CD14-positive monocyte (primary cell): ENCODE data around the gene FBXO31. TPM values are rescaled to one million over a fixed set of nuclear protein-coding genes. Genes with fewer than 3 reads are reported as not detected.

Experiments used
- DNase-seq, 3 donors: peaks; one replicate each; pipeline ENCODE4 v3.0.0-alpha.2; 2011 to 2022
- H2AFZ ChIP-seq: 2 replicates; pipeline ENCODE4 v1.6.0; 2012; ENCODE audit warnings: mild to moderate bottlenecking, low read depth, low read length, inconsistent platforms; ENCODE audit not compliant: insufficient read depth, poor library complexity, severe bottlenecking
- H3K27ac ChIP-seq, 2 donors: 1 replicate in 1 of 2; 2 replicates in 1 of 2; pipeline ENCODE4 v1.5.1; 2012 to 2013; ENCODE audit warnings: low read length in 2 of 2, control low read depth in 1 of 2, inconsistent platforms in 1 of 2, low read depth in 1 of 2, mild to moderate bottlenecking in 1 of 2
- H3K27me3 ChIP-seq, 2 donors: one replicate each; pipeline versions ENCODE4 v1.6.0 to v1.6.1; 2011 to 2013; ENCODE audit warnings: low read length in 2 of 2; ENCODE audit not compliant: control insufficient read depth in 2 of 2, insufficient read depth in 2 of 2
- H3K36me3 ChIP-seq, 2 donors: replicated peaks in 1 of 2; 1 replicate in 1 of 2; 2 replicates in 1 of 2; pipeline versions ENCODE4 v1.5.1 to v1.6.1; 2012 to 2013; ENCODE audit warnings: low read length in 2 of 2, control low read depth in 1 of 2, inconsistent platforms in 1 of 2, mild to moderate bottlenecking in 1 of 2; ENCODE audit not compliant: insufficient read depth in 2 of 2, control insufficient read depth in 1 of 2
- H3K4me1 ChIP-seq, 2 donors: 1 replicate in 1 of 2; 2 replicates in 1 of 2; pipeline versions ENCODE4 v1.5.1 to v1.6.1; 2012 to 2013; ENCODE audit warnings: low read length in 2 of 2, control low read depth in 1 of 2, inconsistent platforms in 1 of 2, mild to moderate bottlenecking in 1 of 2, moderate library complexity in 1 of 2; ENCODE audit not compliant: insufficient read depth in 2 of 2, control insufficient read depth in 1 of 2
- H3K4me2 ChIP-seq: replicated peaks from 2 replicates; pipeline ENCODE3; 2012; ENCODE audit warnings: low read length, moderate library complexity, mild to moderate bottlenecking; ENCODE audit not compliant: poor library complexity, severe bottlenecking; ENCODE audit errors: extremely low read depth
- H3K4me3 ChIP-seq, 3 experiments: fragments of 200-600 bp in 1 of 3; sonication (generic) in 1 of 3; replicated peaks in 1 of 3; 1 replicate in 2 of 3; 2 replicates in 1 of 3; pipeline ENCODE4 v1.5.1; 2011 to 2013; ENCODE audit warnings: low read length in 3 of 3, mild to moderate bottlenecking in 3 of 3, control low read depth in 2 of 3, low read depth in 2 of 3, inconsistent platforms in 1 of 3, moderate library complexity in 1 of 3
- H3K79me2 ChIP-seq: 2 replicates; pipeline ENCODE4 v1.6.0; 2012; ENCODE audit warnings: mild to moderate bottlenecking, control low read depth, inconsistent platforms, low read length, moderate library complexity; ENCODE audit not compliant: insufficient read depth
- H3K9ac ChIP-seq: 2 replicates; pipeline ENCODE4 v1.6.0; 2017; ENCODE audit warnings: low read length, mild to moderate bottlenecking; ENCODE audit not compliant: insufficient read depth, poor library complexity, severe bottlenecking
- H3K9me3 ChIP-seq, 2 donors: replicated peaks in 1 of 2; 1 replicate in 1 of 2; 2 replicates in 1 of 2; pipeline versions ENCODE4 v1.5.1 to v1.6.1; 2012 to 2013; ENCODE audit warnings: low read length in 2 of 2, control low read depth in 1 of 2; ENCODE audit not compliant: control insufficient read depth in 1 of 2, insufficient read depth in 1 of 2
- H4K20me1 ChIP-seq: 2 replicates; pipeline ENCODE4 v1.6.0; 2012; ENCODE audit warnings: mild to moderate bottlenecking, low read length, control low read depth, moderate library complexity; ENCODE audit not compliant: insufficient read depth
- H3K27ac Mint-ChIP-seq, 7 donors: one replicate each; pipeline ENCODE4 v1.8.0; 2020; ENCODE audit warnings: mild to moderate bottlenecking in 7 of 7, mixed read lengths in 7 of 7, moderate library complexity in 6 of 7, inconsistent platforms in 2 of 7
- H3K27me3 Mint-ChIP-seq, 3 donors: one replicate each; pipeline ENCODE4 v1.8.0; 2021 to 2022; ENCODE audit warnings: low read depth in 3 of 3, mild to moderate bottlenecking in 3 of 3, mixed read lengths in 3 of 3, moderate library complexity in 3 of 3, inconsistent platforms in 1 of 3
- H3K36me3 Mint-ChIP-seq, 2 donors: one replicate each; pipeline ENCODE4 v1.8.0; 2020; ENCODE audit warnings: mixed read lengths in 2 of 2, inconsistent platforms in 1 of 2, mild to moderate bottlenecking in 1 of 2
- H3K4me1 Mint-ChIP-seq: one replicate; pipeline ENCODE4 v1.8.0; 2020; ENCODE audit warnings: mild to moderate bottlenecking, mixed read lengths
- H3K4me3 Mint-ChIP-seq, 2 donors: one replicate each; pipeline ENCODE4 v1.8.0; 2020; ENCODE audit warnings: mild to moderate bottlenecking in 2 of 2, mixed read lengths in 2 of 2, moderate library complexity in 1 of 2
- H3K9me3 Mint-ChIP-seq, 7 donors: one replicate each; pipeline ENCODE4 v1.8.0; 2020 to 2022; ENCODE audit warnings: mixed read lengths in 7 of 7, mild to moderate bottlenecking in 6 of 7, moderate library complexity in 6 of 7, inconsistent platforms in 2 of 7
- CTCF ChIP-seq: fragments of 200-600 bp; IDR thresholded peaks from one replicate; pipeline ENCODE4 v1.8.0; 2022; ENCODE audit warnings: antibody characterized with exemption, mild to moderate bottlenecking
- WGBS: methylation state at CpG from one replicate; pipeline ENCODE4 v1.1.5; 2013; ENCODE audit warnings: missing lambda C conversion rate; ENCODE audit not compliant: insufficient coverage; 5-methylcytosine and 5-hydroxymethylcytosine counted together
- intact Hi-C, 2 donors: fragments of 100-400 bp; cut with micrococcal nuclease; formaldehyde crosslinking; loops; one replicate each; pipeline versions ENCODE4 v1.15.0 to v1.15.1; 2023
- polyA plus RNA-seq, 3 donors: library from polyadenylated mRNA; depleted of rRNA in 1 of 3; unstranded in 2 of 3; stranded (reverse) in 1 of 3; fragments of 300-500 nt in 2 of 3; fragments of >200 nt in 1 of 3; fragmentation: Illumina TruSeq in 2 of 3; gene quantifications; 1 replicate in 2 of 3; 2 replicates in 1 of 3; pipeline ENCODE4 v1.2.3, GENCODE V29; 2012 to 2021

Gene FBXO31
- polyA plus RNA-seq, 3 donors: 2.0 to 5.6 (median 3.3) TPM

GRCh38 chr16:87391950-87392820, 8.6 kb upstream of the FBXO31 start, which contains the start of gene MAP1LC3B:
Gene MAP1LC3B (plus strand): TSS chr16:87392336. CDS start chr16:87392428, 92 bp downstream.
- H3K36me3 Mint-ChIP-seq: peaks cover 22 to 24% of the 10 kb centered on the region in 2 donors
- H3K9me3 ChIP-seq: no peaks in the 10 kb centered on the region
- peak; percentile 95 to 97 (median 97) for DNase-seq
- peak within 1 kb of the TSS; percentile 97 to 98 for H3K4me3 Mint-ChIP-seq
- H3K4me2 ChIP-seq: peak within 1 kb of the TSS; percentile 80
- peak within 1 kb of the TSS; percentile 22 for H2AFZ ChIP-seq
- TF ChIP-seq CTCF: no peak
- H3K4me1 ChIP-seq: peaks cover 45 to 59% of the 10 kb centered on the region in 2 donors
- no peaks in the 10 kb centered on the region for H3K36me3 ChIP-seq
- peaks cover 0 to 3% (median 1%) of the 10 kb centered on the region in 3 donors for H3K27me3 Mint-ChIP-seq
- under 1% methylated on average over 112 of the region's 113 CpGs for WGBS
- H3K27ac Mint-ChIP-seq: peak within 1 kb of the TSS; percentile 96 to 100 (median 98)
- intact Hi-C loops: loop anchor here in 1 of 2 donors (5.0 kb wide), 1 partner anchor 75 kb away; the partner anchor contains the start of gene C16orf95
- H3K4me3 ChIP-seq: peak within 1 kb of the TSS; percentile 77 to 95 (median 85)
- H3K27me3 ChIP-seq: no peaks in the 10 kb centered on the region
- H3K4me1 Mint-ChIP-seq: peaks cover 50% of the 10 kb centered on the region
- H3K27ac ChIP-seq: peak within 1 kb of the TSS; percentile 87 to 99
- peaks cover 47% of the 10 kb centered on the region for H3K79me2 ChIP-seq
- peaks cover 0 to 1% (median 0%) of the 10 kb centered on the region in 7 donors for H3K9me3 Mint-ChIP-seq
- H4K20me1 ChIP-seq: peaks cover 46% of the 10 kb centered on the region
- peak within 1 kb of the TSS; percentile 97 for H3K9ac ChIP-seq

GRCh38 chr16:87391324-87391949, 7.9 kb upstream of the FBXO31 start:
- Mint-ChIP-seq H3K9me3 (peaks cover 0 to 1% (median 0%) of the 10 kb centered on the region in 7 donors), H3K36me3 (peaks cover 18 to 21% of the 10 kb centered on the region in 2 donors), H3K4me1 (peaks cover 55% of the 10 kb centered on the region), H3K4me3 (peak overlapping the region; percentile 82 to 89), H3K27ac (peak overlapping the region; percentile 96 to 100 (median 98)), H3K27me3 (peaks cover 0 to 2% (median 1%) of the 10 kb centered on the region in 3 donors)
- H3K4me2 ChIP-seq: peak overlapping the region; percentile 68
- TF ChIP-seq CTCF: no peak
- no peaks in the 10 kb centered on the region for H3K27me3 ChIP-seq
- no peaks in the 10 kb centered on the region for H3K9me3 ChIP-seq
- H3K36me3 ChIP-seq: no peaks in the 10 kb centered on the region
- intact Hi-C loops: loop anchor here in 1 of 2 donors (5.0 kb wide), 1 partner anchor 74 kb away; the partner anchor contains the start of gene C16orf95
- peak overlapping the region; percentile 41 to 95 (median 51) for H3K4me3 ChIP-seq
- H2AFZ ChIP-seq: peak overlapping the region; percentile 22
- peaks cover 48 to 62% of the 10 kb centered on the region in 2 donors for H3K4me1 ChIP-seq
- peak overlapping the region; percentile 87 to 99 for H3K27ac ChIP-seq
- H4K20me1 ChIP-seq: peaks cover 38% of the 10 kb centered on the region
- peak overlapping the region; percentile 97 for H3K9ac ChIP-seq
- H3K79me2 ChIP-seq: peaks cover 39% of the 10 kb centered on the region
- DNase-seq: peak; percentile 80 to 87 (median 85)
- WGBS: 8% methylated on average over 33 of the region's 44 CpGs
